ENCODE results near the gene CORO6.

GRCh38 chr17:29616300-29617048 is 6.2 kb downstream of the CORO6 start:
- TF ChIP-seq ZBTB33 (IDR thresholded peaks at IDR 0.05) (no peak), TCF3 (IDR thresholded peaks at IDR 0.05; ENCODE audit: borderline replicate concordance, insufficient read depth, low read depth, low read length) (no peak), MEF2A (IDR thresholded peaks at IDR 0.05; ENCODE audit: insufficient read depth, low read depth, low read length) (no peak)
